GM08714 (cell line): ENCODE measurements around the gene PHF5A.
"Not testable (repeated sequence)": the region's sequence is repeated elsewhere in the genome, so short reads cannot be mapped to it uniquely, and the experiment has no call there.

Experiments
- H3K4me3 ChIP-seq: fragments of 200-500 bp; sonication (Bioruptor generic); 2 replicates; pipeline ENCODE4 v1.5.1; 2014; ENCODE audit warnings: mild to moderate bottlenecking, low read length, inconsistent platforms
- ZNF274 ChIP-seq: IDR thresholded peaks from 2 replicates; pipeline ENCODE4 v1.6.1; 2012; ENCODE audit warnings: mild to moderate bottlenecking, low read depth, low read length

PHF5A gene

GRCh38 chr22:41446639-41447434 is 21.7 kb downstream of the PHF5A start, which contains the start of gene TOB2:
Gene TOB2, minus strand, starts transcription at chr22:41446801. Its CDS starts 9,456 bp downstream, at chr22:41437345.
- H3K4me3 ChIP-seq: peak within 1 kb of the TSS; percentile 85
- TF ChIP-seq ZNF274: no peak

GRCh38 chr22:41446057-41446501 is 22.4 kb downstream of the PHF5A start:
- no peak for TF ChIP-seq ZNF274

GRCh38 chr22:41445129-41446056 is 23.1 kb downstream of the PHF5A start:
- TF ChIP-seq ZNF274: no peak
- H3K4me3 ChIP-seq: peak overlapping the region; percentile 85

More at GRCh38 chr22:41446057-41446501, 22.4 kb downstream of the PHF5A start:
- peak overlapping the region; percentile 85 for H3K4me3 ChIP-seq

GRCh38 chr22:41444360-41445128 is 23.9 kb downstream of the PHF5A start:
- H3K4me3 ChIP-seq: peak overlapping the region; percentile 85
- no peak for TF ChIP-seq ZNF274

- TF ChIP-seq ZNF274: no peak
- H3K4me3 ChIP-seq: no peak overlapping the region
These were observed 26.2 kb downstream of the PHF5A start for GRCh38 chr22:41442240-41442792.

- not testable (repeated sequence) for H3K4me3 ChIP-seq
These were observed 28.0 kb downstream of the PHF5A start for GRCh38 chr22:41440511-41440910.

- TF ChIP-seq ZNF274: no peak
- no peak overlapping the region for H3K4me3 ChIP-seq
These were observed 31.3 kb downstream of the PHF5A start for GRCh38 chr22:41437198-41437597.

GRCh38 chr22:41436322-41437113 is 32.0 kb downstream of the PHF5A start:
- no peak overlapping the region for H3K4me3 ChIP-seq

GRCh38 chr22:41435560-41435959 is 32.9 kb downstream of the PHF5A start:
- no peak overlapping the region for H3K4me3 ChIP-seq

More at GRCh38 chr22:41436322-41437113, 32.0 kb downstream of the PHF5A start:
- TF ChIP-seq ZNF274: no peak

GRCh38 chr22:41434361-41435003 is 34.0 kb downstream of the PHF5A start:
- H3K4me3 ChIP-seq: not testable (repeated sequence)

More at GRCh38 chr22:41435560-41435959, 32.9 kb downstream of the PHF5A start:
- TF ChIP-seq ZNF274: no peak

- H3K4me3 ChIP-seq: not testable (repeated sequence)
These were observed 35.0 kb downstream of the PHF5A start for GRCh38 chr22:41433480-41433879.

GRCh38 chr22:41431656-41432055 is 36.8 kb downstream of the PHF5A start:
- H3K4me3 ChIP-seq: no peak overlapping the region
- no peak for TF ChIP-seq ZNF274
